Fibroblast of skin of right quadriceps (primary cell): Measurements from ENCODE around the gene PCNX1.
"Not testable (repeated sequence)": the region's sequence is repeated elsewhere in the genome, so short reads cannot be mapped to it uniquely, and the experiment has no call there.

Source experiments
- DNase-seq: peaks from one replicate; pipeline ENCODE4 v3.0.0-alpha.2; 2013

The PCNX1 gene

GRCh38 chr14:70917633-70918032 is 10.4 kb downstream of the PCNX1 start:
- DNase-seq = no peak

- DNase-seq = peak; percentile 56
Observed at GRCh38 chr14:70919774-70920173, 12.5 kb downstream of the PCNX1 start.

- DNase-seq = no peak
Observed at GRCh38 chr14:70920608-70921007, 13.3 kb downstream of the PCNX1 start.

GRCh38 chr14:70921669-70922068 is 14.4 kb downstream of the PCNX1 start:
- no peak for DNase-seq

- no peak for DNase-seq
Observed at GRCh38 chr14:70924521-70924920, 17.3 kb downstream of the PCNX1 start.

- DNase-seq = no peak
Observed at GRCh38 chr14:70926235-70926830, 19.1 kb downstream of the PCNX1 start.

GRCh38 chr14:70931008-70931407 is 23.7 kb downstream of the PCNX1 start:
- no peak for DNase-seq

GRCh38 chr14:70934084-70934483 is 26.8 kb downstream of the PCNX1 start:
- DNase-seq = no peak

- peak; percentile 61 for DNase-seq
Observed at GRCh38 chr14:70934502-70935134, 27.4 kb downstream of the PCNX1 start.

- no peak for DNase-seq
Observed at GRCh38 chr14:70935135-70935534, 27.9 kb downstream of the PCNX1 start.

- DNase-seq = not testable (repeated sequence)
Observed at GRCh38 chr14:70939693-70940092, 32.4 kb downstream of the PCNX1 start.

GRCh38 chr14:70941637-70942341 is 34.5 kb downstream of the PCNX1 start:
- DNase-seq = not testable (repeated sequence)

- no peak for DNase-seq
Observed at GRCh38 chr14:70942342-70942706, 35.1 kb downstream of the PCNX1 start.

- DNase-seq = not testable (repeated sequence)
Observed at GRCh38 chr14:70942721-70943120, 35.5 kb downstream of the PCNX1 start.

- DNase-seq = no peak
Observed at GRCh38 chr14:70943838-70944237, 36.6 kb downstream of the PCNX1 start.

- DNase-seq = no peak
Observed at GRCh38 chr14:70947739-70948138, 40.5 kb downstream of the PCNX1 start.

- no peak for DNase-seq
Observed at GRCh38 chr14:70952485-70952884, 45.2 kb downstream of the PCNX1 start.

- no peak for DNase-seq
Observed at GRCh38 chr14:70954068-70954467, 46.8 kb downstream of the PCNX1 start.

GRCh38 chr14:70955543-70956480 is 48.6 kb downstream of the PCNX1 start:
- peak; percentile 31 for DNase-seq

GRCh38 chr14:70956511-70956910 is 49.3 kb downstream of the PCNX1 start:
- DNase-seq = no peak

GRCh38 chr14:70957710-70958109 is 50.5 kb downstream of the PCNX1 start:
- DNase-seq = no peak

GRCh38 chr14:70962935-70963334 is 55.7 kb downstream of the PCNX1 start:
- DNase-seq = no peak

- DNase-seq = no peak
Observed at GRCh38 chr14:70964492-70964891, 57.2 kb downstream of the PCNX1 start.
